Vagina (tissue), 2 donors: ENCODE measurements around the gene GIMD1.

Experiments
- CTCF ChIP-seq, 3 experiments: fragments of 450-650 bp in 2 of 3; fragments of 200-600 bp in 1 of 3; sonication (generic) in 1 of 3; IDR thresholded peaks; one replicate each; pipeline ENCODE4 v1.5.1; 2017 to 2019; ENCODE audit warnings: antibody characterized with exemption in 3 of 3, mild to moderate bottlenecking in 2 of 3, moderate library complexity in 2 of 3
- POLR2A ChIP-seq, 2 donors: fragments of 450-650 bp; IDR thresholded peaks; one replicate each; pipeline ENCODE4 v1.6.1; 2017; ENCODE audit warnings: antibody characterized with exemption in 2 of 2, mild to moderate bottlenecking in 2 of 2, moderate library complexity in 2 of 2
- POLR2AphosphoS5 ChIP-seq, 2 donors: sonication (generic); formaldehyde crosslinking; IDR thresholded peaks; one replicate each; pipeline ENCODE4 v1.9.0; 2017; ENCODE audit warnings: antibody characterized with exemption in 2 of 2, mild to moderate bottlenecking in 2 of 2, low read depth in 1 of 2; ENCODE audit not compliant: insufficient read depth in 1 of 2

GRCh38 chr4:106366026-106366425, 2.6 kb downstream of the GIMD1 start:
- TF ChIP-seq CTCF (IDR thresholded peaks at IDR 0.05) (no peak), POLR2A (IDR thresholded peaks at IDR 0.05) (no peak), POLR2AphosphoS5 (IDR thresholded peaks at IDR 0.05; ENCODE audit: insufficient read depth in 1 of 2, low read depth in 1 of 2) (no peak)
